ENCODE measurements around the gene RNASE13.

The RNASE13 gene

GRCh38 chr14:21063479-21063878 lies 28.9 kb upstream of the RNASE13 start:
- no peak for DNase-seq (ENCODE audit: low read depth)

- no peak for DNase-seq (ENCODE audit: low read depth)
Observed at GRCh38 chr14:21061347-21061668, 26.7 kb upstream of the RNASE13 start.

- no peak for DNase-seq (ENCODE audit: low read depth)
Observed at GRCh38 chr14:21060614-21061346, 26.2 kb upstream of the RNASE13 start.

GRCh38 chr14:21059842-21060613 lies 25.4 kb upstream of the RNASE13 start:
- no peak for DNase-seq (ENCODE audit: low read depth)

GRCh38 chr14:21058903-21059302 lies 24.3 kb upstream of the RNASE13 start:
- no peak for DNase-seq (ENCODE audit: low read depth)

- DNase-seq (ENCODE audit: low read depth), result no peak
Observed at GRCh38 chr14:21057803-21058675, 23.4 kb upstream of the RNASE13 start, which contains the start of gene RNASE8. RNASE8 (plus strand) TSS chr14:21057822; CDS start chr14:21057893, 71 bp downstream.

GRCh38 chr14:21056520-21057163 lies 22.0 kb upstream of the RNASE13 start:
- peak; percentile 64 for DNase-seq (ENCODE audit: low read depth)

- DNase-seq (ENCODE audit: low read depth), result no peak
Observed at GRCh38 chr14:21055432-21056117, 21.0 kb upstream of the RNASE13 start.

GRCh38 chr14:21054768-21055145 lies 20.1 kb upstream of the RNASE13 start:
- DNase-seq (ENCODE audit: low read depth), result no peak

GRCh38 chr14:21054123-21054767 lies 19.6 kb upstream of the RNASE13 start:
- DNase-seq (ENCODE audit: low read depth), result no peak

GRCh38 chr14:21053184-21054122 lies 18.8 kb upstream of the RNASE13 start:
- no peak for DNase-seq (ENCODE audit: low read depth)

GRCh38 chr14:21050597-21050996 lies 16.0 kb upstream of the RNASE13 start:
- no peak for DNase-seq (ENCODE audit: low read depth)

- no peak for DNase-seq (ENCODE audit: low read depth)
Observed at GRCh38 chr14:21049271-21049673, 14.7 kb upstream of the RNASE13 start.

GRCh38 chr14:21048638-21049037 lies 14.0 kb upstream of the RNASE13 start:
- DNase-seq (ENCODE audit: low read depth), result no peak

GRCh38 chr14:21047378-21047781 lies 12.8 kb upstream of the RNASE13 start:
- no peak for DNase-seq (ENCODE audit: low read depth)

- DNase-seq (ENCODE audit: low read depth), result no peak
Observed at GRCh38 chr14:21043974-21044618, 9.5 kb upstream of the RNASE13 start.

GRCh38 chr14:21043387-21043973 lies 8.9 kb upstream of the RNASE13 start:
- DNase-seq (ENCODE audit: low read depth), result no peak

GRCh38 chr14:21042918-21043317 lies 8.3 kb upstream of the RNASE13 start:
- no peak for DNase-seq (ENCODE audit: low read depth)
